HG02678 (cell line): ENCODE data around the gene WIZ.
"Not testable (repeated sequence)": the region's sequence is repeated elsewhere in the genome, so short reads cannot be mapped to it uniquely, and the experiment has no call there.

Experiments
- ATAC-seq: cut with Tn5 transposase; IDR thresholded peaks from one replicate; pipeline ENCODE4 v1.9.1; 2021; ENCODE audit warnings: mild to moderate bottlenecking, moderate library complexity; ENCODE audit not compliant: unreplicated experiment

Gene WIZ

DNA sequence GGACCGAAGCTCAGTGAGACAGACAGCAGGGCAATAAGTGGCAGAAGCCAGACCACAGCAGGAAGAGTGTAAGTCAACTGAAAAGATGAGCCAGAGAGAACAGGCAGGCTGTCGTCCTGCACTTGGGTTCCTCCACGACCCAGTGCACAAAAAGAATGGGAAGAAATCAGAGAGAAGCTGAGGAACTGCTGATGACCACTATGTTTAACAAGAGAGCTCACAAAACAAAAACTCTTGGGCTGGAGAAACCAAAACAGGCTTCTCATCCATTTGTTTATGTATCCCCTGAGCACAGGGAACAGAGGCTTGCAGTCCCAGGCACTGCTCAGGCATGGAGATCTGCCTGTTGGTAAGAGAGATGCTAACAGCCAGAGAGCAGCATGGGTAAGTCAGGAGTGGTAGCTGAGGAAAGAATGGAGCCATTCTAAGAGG is 45.0 kb downstream of the WIZ start:
- ATAC-seq, result no peak

DNA sequence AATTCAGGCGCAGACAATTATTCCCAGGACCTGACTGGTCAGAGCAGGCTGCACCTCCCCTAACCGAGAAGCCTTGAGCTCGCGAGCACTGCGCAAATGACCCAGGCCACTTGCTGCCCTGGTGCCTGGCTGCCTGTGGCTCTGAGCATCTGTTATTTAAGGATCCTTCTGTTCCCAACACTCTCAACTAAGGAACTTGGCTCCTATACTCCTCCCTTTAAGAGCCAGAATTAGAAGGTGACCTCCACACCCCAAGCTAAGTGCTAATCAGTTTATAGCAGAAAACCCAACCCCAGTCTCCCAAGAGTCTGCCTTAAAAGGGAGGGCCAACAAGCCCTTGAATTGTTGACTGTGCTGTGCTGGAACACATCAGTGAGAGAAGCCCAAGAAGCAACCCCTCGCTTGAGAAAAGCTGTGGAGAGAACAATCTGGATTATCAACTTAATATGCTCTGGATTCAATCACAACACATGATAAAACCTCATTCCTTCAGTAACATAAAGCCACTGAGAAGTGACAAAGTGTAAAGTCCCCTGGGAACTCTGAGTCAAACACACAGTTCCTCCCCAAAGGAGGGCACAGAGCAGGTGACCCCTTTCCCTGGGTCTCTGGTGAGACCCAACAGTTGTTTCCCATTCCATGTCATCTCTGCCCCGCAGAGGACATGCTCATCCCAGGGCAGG is 45.5 kb downstream of the WIZ start:
- no peak for ATAC-seq

DNA sequence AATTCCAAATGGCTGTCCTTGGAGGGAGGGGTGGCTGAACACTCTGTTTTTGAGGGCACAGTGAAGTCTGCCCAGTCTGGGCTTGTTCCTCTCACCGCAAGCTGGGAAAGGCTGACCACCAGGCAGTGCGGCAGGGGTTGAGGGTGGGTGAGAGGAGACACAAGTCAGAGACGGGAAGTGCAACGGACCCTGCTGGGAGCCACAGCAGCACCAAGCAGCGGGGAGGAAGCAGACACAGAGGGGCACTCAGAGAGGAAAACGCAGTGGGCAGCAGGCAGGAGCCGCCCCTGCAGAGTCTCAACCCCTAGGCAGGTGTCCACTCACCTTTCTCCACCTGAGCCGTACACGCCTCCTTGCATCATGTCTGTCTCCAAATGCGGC is 46.6 kb downstream of the WIZ start:
- no peak for ATAC-seq

DNA sequence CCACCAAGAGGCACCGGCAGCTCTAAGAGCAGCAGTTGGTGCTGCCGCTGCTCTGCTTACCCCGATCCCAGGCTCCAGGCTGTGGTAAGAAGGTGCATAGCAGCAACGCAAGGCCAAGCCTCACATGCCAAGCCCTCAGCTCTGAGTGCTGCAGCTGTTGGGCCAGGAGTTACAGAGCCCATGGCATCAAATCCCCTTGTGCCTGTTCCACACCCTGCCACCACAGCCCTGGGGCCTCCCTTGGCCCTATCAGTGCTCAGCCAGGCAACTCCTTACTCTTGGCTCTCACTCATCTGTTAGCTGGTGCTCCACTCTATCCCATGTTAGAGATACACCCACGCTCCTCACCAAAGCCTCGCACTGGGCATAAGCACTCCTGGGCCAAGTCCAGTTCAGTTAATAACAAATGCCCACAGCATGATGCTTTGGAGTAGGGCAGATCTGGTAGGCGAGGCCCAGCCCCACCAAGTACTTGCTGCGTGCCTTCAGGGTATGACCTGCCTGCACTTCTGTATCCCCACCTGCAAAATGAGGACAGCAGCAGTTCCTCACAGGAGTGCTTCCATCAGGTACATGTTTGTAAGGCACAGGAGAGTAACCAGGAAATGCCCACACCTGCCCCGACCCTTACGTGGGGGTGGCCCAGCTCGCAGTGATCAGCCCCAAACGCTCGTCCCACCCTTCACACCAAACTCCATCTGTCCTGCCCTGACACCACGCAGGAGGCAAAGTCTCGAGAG is 47.2 kb downstream of the WIZ start:
- ATAC-seq, result no peak

DNA sequence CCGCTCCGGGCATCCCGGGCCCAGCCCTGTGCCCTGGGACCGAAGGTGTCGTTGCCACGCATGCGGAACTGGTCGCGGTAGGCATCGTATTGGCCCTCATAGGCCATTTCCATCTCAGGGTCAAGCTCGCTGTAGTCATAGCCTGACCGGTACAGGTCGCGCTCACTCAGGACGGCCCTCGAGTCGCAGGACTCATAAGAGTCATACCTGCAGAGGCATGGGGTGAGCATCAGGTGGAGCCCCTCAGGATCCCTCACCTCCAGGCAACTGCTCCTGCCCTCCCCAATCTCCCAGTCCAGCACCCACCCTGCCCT is 48.4 kb downstream of the WIZ start:
- ATAC-seq, result no peak

DNA sequence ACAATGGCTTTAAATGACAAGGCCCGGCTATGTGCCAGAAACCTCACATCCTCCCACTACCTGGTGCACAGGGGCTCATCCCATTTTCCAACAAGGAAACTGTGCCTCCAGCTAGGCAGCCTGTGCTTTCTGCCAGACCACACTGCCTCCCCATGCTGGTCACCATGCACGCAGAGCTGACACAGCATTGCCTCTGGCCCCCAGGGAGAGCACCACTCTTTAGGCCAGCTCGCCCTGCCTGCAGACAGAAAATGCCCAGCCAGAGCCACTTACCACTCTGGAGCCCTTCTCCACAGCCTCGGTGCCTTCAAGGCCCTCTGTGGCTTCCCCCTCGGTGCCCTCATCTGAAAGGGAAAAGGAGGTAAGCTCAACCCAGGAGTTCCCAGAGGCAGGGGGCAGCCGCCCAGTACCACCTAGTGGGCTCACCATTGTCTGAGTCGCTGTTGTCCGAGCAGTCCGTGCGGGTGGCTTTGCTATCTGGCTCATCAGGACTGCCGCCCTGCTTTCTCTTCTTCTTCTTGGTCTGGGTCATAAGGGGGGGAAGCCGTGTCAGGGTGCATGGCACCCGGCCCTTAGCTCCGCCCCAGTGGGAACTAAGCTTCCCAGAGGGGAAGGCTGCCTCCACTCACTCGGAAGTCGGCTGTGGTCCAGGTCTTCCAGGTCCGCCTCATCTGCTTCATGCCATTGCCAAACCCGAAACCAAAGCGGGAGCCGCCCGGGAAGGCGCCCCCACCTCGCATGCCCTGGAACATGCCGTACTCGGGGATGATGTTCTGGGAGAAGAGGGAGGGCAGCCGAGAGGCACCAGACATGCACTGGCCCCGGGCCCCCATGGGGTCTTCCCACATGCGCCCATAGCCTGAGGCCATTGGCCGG is 49.0 kb downstream of the WIZ start:
- no peak for ATAC-seq

DNA sequence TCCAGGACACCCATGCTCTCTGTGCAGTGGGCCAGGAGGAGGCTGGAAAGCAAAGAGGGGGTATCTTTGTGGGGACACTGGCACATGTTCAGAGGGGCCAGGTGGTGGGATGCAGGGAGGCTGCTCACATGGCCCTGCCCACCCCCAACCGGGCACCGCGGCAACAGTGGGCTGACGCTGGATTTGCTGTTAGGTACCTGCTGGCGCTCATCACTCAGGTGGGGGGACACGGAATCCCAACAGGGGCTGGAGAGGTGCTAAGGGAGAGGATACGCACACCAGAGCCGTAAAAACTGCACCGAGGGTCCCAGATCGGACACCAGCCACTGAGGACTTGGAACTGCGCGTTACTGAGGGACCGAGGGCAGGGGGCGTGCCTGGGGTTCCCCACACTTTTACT is 50.1 kb downstream of the WIZ start:
- no peak for ATAC-seq

DNA sequence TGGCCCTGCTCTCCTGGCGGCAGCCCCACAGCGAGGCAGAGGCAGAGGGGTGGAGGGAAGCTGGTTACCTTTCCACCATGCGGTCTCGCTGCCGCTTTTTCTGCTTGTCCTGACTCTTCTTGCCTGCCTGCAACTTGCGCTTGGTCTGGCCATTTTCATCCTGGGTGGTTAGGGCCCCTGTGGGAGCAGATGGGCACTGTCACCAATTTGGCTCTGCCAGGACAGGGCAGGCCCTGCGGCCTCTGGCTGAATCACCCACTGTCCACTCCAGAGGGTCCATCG is 50.6 kb downstream of the WIZ start:
- no peak for ATAC-seq

DNA sequence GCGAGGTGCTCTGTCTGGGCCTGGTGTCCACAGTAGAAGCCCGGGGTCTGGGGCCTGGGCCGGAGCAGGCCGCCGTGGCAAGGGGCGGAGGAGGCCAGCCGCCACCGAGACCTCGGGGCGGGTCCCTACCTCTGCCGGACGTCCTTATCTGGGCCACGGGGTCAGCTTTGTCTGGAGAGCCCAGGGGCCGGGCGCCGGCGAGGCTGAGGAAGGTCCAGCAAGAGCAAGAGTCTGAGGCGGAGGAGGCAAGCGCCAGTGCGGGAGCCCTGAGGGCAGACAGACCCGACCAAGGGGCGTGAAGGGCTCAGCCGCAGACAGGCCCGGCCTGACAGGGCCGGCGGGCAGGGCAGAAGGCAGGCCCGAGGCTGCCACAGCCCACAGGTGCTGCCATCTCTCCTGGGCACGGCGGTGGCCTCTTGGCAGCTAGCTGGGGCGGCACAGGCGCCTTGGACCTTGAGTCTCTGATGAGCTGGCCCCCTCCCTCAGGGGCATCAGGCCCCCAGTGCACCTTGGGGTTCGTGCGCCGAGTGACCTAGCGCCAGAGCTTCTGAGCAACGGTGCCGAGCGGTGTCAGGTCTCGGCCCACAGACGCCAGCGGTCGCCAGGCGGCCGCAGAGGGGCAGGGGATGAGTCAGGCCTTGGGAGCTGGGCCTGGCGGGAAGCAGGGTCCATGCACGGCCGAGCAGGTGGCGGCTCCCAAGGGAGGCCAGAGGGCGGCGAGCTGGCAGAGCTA is 51.1 kb downstream of the WIZ start:
- no peak for ATAC-seq

DNA sequence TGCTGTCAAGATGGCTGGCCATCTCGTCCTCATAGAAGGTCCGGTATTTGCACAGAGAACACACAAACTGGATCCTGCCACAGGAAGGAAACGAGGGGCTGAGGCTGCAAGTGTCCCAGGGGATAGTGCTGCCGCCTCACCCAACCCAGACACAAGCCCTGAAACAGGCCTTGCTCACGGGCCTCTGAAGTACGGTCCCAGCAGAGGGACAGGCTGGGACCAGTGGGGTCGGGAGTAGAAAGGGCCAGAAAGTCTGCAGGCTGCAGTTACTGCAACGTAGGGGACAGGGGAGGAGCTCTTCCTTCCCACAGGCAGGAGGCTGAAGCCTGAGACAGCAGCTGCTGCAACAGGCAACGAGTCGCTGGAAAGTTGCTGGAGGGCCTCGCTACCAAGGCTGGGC is 52.0 kb downstream of the WIZ start:
- no peak for ATAC-seq

DNA sequence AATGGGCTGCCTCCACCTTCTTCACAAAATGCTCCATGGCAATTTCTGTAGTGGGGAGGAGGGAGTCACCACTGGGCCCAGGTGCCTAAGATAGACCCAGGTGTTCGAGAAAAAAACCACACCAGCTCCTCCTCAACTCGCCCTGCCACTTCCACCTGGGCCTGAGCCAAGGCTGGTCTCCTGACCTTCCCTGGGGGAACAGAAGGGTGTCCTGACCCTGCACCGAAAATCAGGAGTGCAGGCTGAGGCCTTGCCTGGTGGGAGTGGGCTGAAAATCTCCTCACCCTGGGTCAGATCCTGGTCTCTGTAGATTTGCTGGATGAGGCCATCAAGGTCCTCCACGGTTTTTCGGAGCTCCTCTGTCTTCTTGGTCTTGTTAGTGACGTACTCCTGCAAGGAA is 52.5 kb downstream of the WIZ start:
- no peak for ATAC-seq

DNA sequence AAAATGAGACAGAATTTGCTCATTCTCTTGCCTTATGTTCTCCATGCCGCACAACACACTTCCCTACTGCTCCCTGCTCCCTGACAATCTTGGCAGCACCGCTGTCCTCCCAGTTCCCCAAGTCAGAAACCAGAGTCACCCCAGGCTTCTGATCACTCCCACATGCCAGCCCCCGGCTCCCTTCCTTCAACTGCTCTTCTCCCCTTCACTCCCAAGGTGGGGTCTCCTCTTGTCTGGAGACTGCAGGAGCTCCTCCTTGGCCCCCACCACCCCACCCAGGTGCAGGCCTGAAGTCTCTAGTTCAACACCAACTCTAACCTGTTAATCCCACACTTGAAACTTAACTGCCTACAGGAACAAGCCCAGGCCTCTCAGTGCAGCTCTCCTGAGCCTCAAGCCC is 53.3 kb downstream of the WIZ start:
- no peak for ATAC-seq

DNA sequence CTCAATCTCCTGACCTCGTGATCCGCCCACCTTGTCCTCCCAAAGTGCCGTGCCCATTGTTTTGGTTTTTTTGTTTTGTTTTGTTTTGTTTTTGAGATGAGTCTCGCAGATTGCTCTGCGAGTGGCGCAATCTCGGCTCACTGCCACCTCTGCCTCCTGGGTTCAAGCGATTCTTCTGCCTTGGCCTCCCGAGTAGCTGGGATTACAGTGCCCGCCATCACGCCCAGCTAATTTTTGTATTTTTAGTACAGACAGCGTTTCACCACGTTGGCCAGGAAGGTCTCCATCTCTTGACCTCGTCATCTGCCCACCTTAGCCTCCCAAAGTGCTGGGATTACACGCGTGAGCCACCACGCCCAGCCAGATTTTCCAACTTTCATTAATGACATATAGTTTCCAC is 54.5 kb downstream of the WIZ start:
- not testable (repeated sequence) for ATAC-seq

DNA sequence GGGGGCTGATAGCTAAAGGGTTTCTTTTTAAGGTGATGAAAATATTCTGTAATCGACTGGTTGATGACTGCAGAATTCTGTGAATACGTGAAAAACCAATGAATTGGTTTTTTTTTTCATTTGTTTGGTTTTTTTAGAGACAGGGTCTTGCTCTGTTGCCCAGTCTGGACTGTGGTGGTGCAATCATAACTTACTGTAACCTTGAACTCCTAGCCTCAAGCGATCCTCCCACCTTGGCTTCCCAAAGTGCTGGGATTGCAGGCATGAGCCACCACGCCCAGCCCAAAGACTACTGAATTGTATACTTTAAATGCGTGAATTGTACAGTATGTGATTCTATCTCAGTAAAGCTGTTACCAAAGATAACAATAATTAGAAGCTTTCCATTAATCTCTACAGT is 55.3 kb downstream of the WIZ start:
- no peak for ATAC-seq

DNA sequence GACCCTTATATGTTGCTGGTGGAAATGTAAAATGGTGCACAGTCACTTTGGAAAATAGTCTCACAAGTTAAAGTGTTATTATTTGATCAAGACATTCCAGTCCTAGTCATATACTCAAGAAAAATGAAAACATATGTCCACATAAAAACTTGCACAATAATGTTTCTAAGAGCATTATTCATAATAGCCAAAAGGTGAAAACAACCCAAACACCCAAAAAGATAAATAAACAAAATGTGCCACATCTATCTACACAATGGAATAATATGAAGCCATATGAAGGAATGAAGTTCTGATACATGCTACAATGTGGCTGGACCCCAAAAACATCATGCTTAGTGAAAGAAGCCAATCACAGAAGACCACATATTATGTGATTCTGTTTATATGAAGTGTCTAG is 55.8 kb downstream of the WIZ start:
- ATAC-seq, result no peak

DNA sequence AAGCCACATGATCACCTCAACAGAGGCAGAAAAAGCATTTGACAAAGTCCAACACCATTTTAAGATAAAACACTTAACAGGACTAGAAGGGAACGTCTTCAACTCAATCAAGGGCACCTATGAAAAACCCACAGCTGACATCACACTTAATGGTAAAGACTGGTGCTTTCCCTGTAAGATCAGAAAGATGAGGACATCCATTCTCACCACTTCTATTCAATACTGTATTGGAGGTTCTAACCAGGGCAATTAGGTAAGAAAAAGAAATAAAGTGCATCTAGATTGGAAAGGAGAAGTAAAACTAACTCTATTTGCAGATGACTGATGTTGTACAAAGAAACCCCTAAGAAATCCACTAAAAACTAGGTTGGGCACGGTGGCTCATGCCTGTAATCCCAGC is 58.9 kb downstream of the WIZ start:
- ATAC-seq, result no peak

DNA sequence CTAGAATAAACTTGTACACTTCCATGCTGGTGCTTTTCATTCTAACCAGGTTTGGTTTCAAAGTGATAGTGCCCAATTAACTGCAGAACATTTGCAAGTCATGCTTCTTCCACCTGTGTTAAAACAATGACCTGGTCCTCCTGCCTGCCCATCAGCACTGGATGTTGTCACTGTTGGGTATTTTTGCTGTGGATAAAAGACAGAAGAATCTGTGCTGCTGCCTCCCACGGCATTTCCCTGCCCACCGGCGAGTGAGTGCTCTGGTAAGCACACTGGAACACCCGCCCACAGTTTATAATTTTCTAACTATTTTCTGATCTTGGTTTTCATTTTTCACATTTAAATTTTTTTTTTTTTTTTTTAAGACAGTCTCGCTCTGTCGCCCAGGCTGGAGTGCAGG is 67.9 kb downstream of the WIZ start:
- no peak for ATAC-seq

DNA sequence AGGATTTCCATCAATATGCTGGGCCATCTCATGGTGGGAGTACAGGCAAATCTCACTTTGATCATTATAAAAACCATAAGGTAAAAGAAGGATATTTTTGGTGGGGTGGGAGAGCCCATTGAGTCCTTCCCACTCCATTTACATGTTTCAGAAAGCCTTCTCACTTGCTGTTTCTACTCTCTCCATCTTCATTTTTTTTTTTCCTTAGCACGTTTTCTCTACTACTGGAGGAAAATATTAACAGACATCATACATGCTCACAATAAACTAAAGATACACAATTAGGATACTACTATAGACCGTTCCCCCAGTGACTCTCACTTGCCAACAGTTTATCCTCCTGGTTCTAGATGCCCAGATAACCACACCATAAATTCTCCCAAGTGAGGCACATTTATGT is 68.3 kb downstream of the WIZ start:
- ATAC-seq, result no peak

DNA sequence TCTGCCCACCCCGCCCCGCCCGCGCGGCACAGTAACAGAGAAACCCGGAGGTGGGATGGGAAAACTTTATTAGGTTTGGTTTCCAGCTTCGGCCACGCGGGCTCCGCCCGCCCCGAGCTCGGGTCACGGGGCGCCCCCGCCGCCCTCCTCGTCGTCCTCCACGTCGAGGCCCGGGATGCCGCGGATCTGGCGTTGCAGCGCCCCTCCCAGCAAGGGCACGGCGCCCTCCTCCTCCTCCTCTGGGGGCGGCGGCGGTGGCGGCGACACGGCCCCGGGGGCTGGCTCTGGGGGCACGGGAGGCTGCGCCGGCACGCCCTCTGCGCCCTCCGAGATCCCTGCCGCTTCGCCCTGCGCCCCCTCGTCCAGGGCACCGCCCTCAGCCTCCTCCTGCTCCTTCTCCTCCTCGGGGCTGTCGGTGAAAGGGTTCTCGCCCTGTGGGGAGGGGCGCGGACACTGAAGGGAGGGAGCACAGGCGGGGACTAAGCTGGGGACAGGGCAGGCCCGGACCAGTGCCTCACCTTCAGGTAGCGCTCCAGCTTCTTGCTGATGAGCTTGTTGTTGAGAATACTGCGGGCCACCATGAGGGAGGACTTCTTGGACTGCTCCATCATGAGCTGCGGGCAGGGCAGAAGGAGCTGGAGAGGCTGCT is 69.6 kb downstream of the WIZ start:
- peak; percentile 20 for ATAC-seq

DNA sequence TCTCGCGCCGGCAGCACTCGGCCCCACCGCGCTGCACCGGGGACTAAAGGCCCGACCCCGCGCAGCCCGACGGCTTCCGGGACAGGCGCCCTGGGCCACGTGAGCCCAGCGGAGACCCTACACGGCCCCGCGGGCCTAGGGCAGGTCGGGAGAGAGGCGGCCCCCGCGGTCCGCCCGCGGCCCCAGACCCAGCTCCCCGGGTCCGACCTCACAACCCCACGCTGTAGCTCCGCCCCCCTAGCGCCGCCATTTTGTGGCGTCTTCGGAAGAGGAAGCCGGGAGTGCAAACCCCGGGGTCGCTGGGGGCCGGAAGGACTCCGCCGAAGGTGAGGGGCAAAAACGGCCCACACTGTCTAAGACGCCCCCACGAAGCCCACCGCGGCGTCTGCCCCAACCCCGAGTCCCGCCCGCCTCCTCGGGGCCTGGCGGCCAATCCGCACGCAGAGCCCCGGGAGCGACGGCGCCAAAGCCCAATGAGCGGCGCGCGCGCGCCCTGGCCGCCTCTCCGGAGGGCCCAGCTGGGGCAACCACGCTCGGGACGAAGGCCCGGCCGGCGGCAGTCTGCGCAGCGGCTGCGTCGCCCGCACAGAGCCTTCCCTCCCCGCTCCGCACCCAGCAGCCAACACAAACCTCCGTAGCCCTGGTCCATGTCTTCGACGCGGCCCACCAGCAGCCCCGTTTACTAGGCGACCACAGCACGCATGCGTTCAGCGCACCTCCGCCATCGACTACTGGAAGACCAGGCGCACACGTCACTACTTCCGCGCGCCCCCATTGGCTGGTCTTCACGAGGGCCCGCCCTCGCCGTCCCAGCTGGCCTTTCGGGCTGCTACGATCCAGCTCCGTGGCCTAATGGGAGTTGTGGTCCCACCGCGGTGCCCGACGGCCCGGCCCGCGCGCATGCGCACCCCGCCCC is 70.4 kb downstream of the WIZ start, which contains the start of gene AKAP8:
TSS of gene AKAP8 (minus strand) at position 705 of the 916 bp plus-strand sequence. CDS start at position 649, 56 bp downstream.
- ATAC-seq, result peak; percentile 86
